Nephron progenitor cell (in vitro differentiated cells): ENCODE results near the gene STYXL1.

Experiments
- DNase-seq: peaks from one replicate; pipeline ENCODE4 v3.0.0; 2021
- H3K27ac Mint-ChIP-seq: 2 replicates; pipeline ENCODE4 v1.8.0; 2021; ENCODE audit warnings: mild to moderate bottlenecking, moderate library complexity, mixed read lengths
- H3K27me3 Mint-ChIP-seq: 2 replicates; pipeline ENCODE4 v1.8.0; 2021; ENCODE audit warnings: mild to moderate bottlenecking, low read depth, mixed read lengths; ENCODE audit not compliant: poor library complexity
- H3K36me3 Mint-ChIP-seq: 2 replicates; pipeline ENCODE4 v1.8.0; 2021; ENCODE audit warnings: low read depth, mixed read lengths
- H3K4me1 Mint-ChIP-seq: 2 replicates; pipeline ENCODE4 v1.8.0; 2021; ENCODE audit warnings: mixed read lengths
- H3K4me3 Mint-ChIP-seq: 2 replicates; pipeline ENCODE4 v1.8.0; 2021; ENCODE audit warnings: mild to moderate bottlenecking, moderate library complexity, mixed read lengths
- H3K9me3 Mint-ChIP-seq: 2 replicates; pipeline ENCODE4 v1.8.0; 2021; ENCODE audit warnings: mild to moderate bottlenecking, moderate library complexity, mixed read lengths
- CTCF ChIP-seq: fragments of 200-600 bp; sonication (generic); IDR thresholded peaks from 2 replicates; pipeline ENCODE4 v1.5.0; 2021; ENCODE audit warnings: antibody characterized with exemption

The STYXL1 gene

GRCh38 chr7:75988568-75989499, 59.0 kb downstream of the STYXL1 start:
- Mint-ChIP-seq H3K4me1 (peaks cover 39% of the 10 kb centered on the region), H3K27me3 (peaks cover 3% of the 10 kb centered on the region), H3K27ac (no peak overlapping the region), H3K9me3 (no peaks in the 10 kb centered on the region), H3K36me3 (peaks cover 11% of the 10 kb centered on the region), H3K4me3 (no peak overlapping the region)
- DNase-seq = no peak
- TF ChIP-seq CTCF = no peak

- no peak overlapping the region for H3K27ac Mint-ChIP-seq
- H3K4me1 Mint-ChIP-seq = peaks cover 31% of the 10 kb centered on the region
- peaks cover 11% of the 10 kb centered on the region for H3K36me3 Mint-ChIP-seq
- H3K9me3 Mint-ChIP-seq = no peaks in the 10 kb centered on the region
- H3K27me3 Mint-ChIP-seq = peaks cover 3% of the 10 kb centered on the region
- DNase-seq = no peak
- no peak for TF ChIP-seq CTCF
- H3K4me3 Mint-ChIP-seq = no peak overlapping the region
Observed at GRCh38 chr7:75987805-75988567, 59.8 kb downstream of the STYXL1 start.

GRCh38 chr7:75987026-75987804, 60.6 kb downstream of the STYXL1 start:
- Mint-ChIP-seq H3K4me3 (no peak overlapping the region), H3K27me3 (peaks cover 3% of the 10 kb centered on the region), H3K27ac (peak overlapping the region; percentile 68), H3K9me3 (no peaks in the 10 kb centered on the region), H3K4me1 (peaks cover 29% of the 10 kb centered on the region), H3K36me3 (peaks cover 11% of the 10 kb centered on the region)
- no peak for TF ChIP-seq CTCF
- no peak for DNase-seq

- Mint-ChIP-seq H3K9me3 (no peaks in the 10 kb centered on the region), H3K27me3 (peaks cover 3% of the 10 kb centered on the region), H3K4me3 (no peak overlapping the region), H3K36me3 (peaks cover 11% of the 10 kb centered on the region), H3K4me1 (peaks cover 28% of the 10 kb centered on the region), H3K27ac (no peak overlapping the region)
- TF ChIP-seq CTCF = no peak
- no peak for DNase-seq
Observed at GRCh38 chr7:75986147-75986781, 61.5 kb downstream of the STYXL1 start.

- H3K27ac Mint-ChIP-seq = no peak overlapping the region
- H3K9me3 Mint-ChIP-seq = no peaks in the 10 kb centered on the region
- H3K4me1 Mint-ChIP-seq = peaks cover 21% of the 10 kb centered on the region
- peaks cover 3% of the 10 kb centered on the region for H3K27me3 Mint-ChIP-seq
- H3K36me3 Mint-ChIP-seq = peaks cover 11% of the 10 kb centered on the region
- H3K4me3 Mint-ChIP-seq = no peak overlapping the region
- DNase-seq = no peak
- TF ChIP-seq CTCF = no peak
Observed at GRCh38 chr7:75985518-75986146, 62.2 kb downstream of the STYXL1 start.
